Measurements from ENCODE around the gene TMEM107. TPM values are rescaled to one million over a fixed set of nuclear protein-coding genes. Genes with fewer than 3 reads are reported as not detected.

Gene TMEM107
- total and polyA plus RNA-seq, 10 of the 15 experiments (the other 5 are each of a cell fraction or from before 2014, with no cell fraction given) = 7.9 to 38.7 (median 22.9) TPM

DNA sequence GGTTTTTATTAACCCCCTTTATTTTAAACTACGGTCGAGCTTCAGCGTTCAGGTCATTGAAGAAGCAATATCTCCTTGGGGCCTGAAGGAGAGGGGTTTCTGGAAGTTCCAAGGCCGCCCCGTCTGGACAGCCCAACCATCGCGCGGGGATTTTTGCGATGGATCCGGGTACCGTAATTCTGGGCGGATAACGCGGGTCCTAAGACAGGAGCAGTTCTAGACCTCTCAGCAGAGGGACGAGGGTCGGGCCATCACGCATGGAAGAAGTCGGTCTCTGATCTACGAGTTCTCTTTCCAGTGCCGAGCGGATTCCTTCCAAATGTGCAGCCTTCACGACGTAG, 10.2 kb upstream of the TMEM107 start (continued):
- TF ChIP-seq, protein P1, sequence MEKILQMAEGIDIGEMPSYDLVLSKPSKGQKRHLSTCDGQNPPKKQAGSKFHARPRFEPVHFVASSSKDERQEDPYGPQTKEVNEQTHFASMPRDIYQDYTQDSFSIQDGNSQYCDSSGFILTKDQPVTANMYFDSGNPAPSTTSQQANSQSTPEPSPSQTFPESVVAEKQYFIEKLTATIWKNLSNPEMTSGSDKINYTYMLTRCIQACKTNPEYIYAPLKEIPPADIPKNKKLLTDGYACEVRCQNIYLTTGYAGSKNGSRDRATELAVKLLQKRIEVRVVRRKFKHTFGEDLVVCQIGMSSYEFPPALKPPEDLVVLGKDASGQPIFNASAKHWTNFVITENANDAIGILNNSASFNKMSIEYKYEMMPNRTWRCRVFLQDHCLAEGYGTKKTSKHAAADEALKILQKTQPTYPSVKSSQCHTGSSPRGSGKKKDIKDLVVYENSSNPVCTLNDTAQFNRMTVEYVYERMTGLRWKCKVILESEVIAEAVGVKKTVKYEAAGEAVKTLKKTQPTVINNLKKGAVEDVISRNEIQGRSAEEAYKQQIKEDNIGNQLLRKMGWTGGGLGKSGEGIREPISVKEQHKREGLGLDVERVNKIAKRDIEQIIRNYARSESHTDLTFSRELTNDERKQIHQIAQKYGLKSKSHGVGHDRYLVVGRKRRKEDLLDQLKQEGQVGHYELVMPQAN (conservative IDR thresholded peaks at IDR 0.05) = no peak
- TF ChIP-seq EZH2 (IDR thresholded peaks at IDR 0.05; ENCODE audit: borderline replicate concordance, control insufficient read depth, low read depth, low read length) = no peak
- peak; percentile 48; the same call in 1 of the 2 replicates for TF ChIP-seq ELK1 (IDR thresholded peaks at IDR 0.05; ENCODE audit: low read depth, low read length)
- TF ChIP-seq NBN (IDR thresholded peaks at IDR 0.05) = 0 out of 2 replicates have a peak, but pooled peaks have one; percentile 10
- TF ChIP-seq IRF3 (IDR thresholded peaks at IDR 0.05) = no peak
- TF ChIP-seq TCF7 (IDR thresholded peaks at IDR 0.05; ENCODE audit: borderline replicate concordance) = no peak
- peak; percentile 38; the same call in 1 of the 2 replicates for TF ChIP-seq E2F4 (IDR thresholded peaks at IDR 0.05; ENCODE audit: low read depth, low read length)
- TF ChIP-seq JUND (IDR thresholded peaks at IDR 0.05; ENCODE audit: low read depth, low read length) = peak; percentile 50; the same call in 1 of the 2 replicates
- no peak for TF ChIP-seq MTA2 (IDR thresholded peaks at IDR 0.05; ENCODE audit: low read depth)
- peak; percentile 5; the same call in 1 of the 2 replicates for TF ChIP-seq YY1 (IDR thresholded peaks at IDR 0.05; ENCODE audit: low read depth, low read length)
- 0 out of 2 replicates have a peak, but pooled peaks have one; percentile 8 for TF ChIP-seq EED (IDR thresholded peaks at IDR 0.05; ENCODE audit: low read depth)
- TF ChIP-seq, protein P2, sequence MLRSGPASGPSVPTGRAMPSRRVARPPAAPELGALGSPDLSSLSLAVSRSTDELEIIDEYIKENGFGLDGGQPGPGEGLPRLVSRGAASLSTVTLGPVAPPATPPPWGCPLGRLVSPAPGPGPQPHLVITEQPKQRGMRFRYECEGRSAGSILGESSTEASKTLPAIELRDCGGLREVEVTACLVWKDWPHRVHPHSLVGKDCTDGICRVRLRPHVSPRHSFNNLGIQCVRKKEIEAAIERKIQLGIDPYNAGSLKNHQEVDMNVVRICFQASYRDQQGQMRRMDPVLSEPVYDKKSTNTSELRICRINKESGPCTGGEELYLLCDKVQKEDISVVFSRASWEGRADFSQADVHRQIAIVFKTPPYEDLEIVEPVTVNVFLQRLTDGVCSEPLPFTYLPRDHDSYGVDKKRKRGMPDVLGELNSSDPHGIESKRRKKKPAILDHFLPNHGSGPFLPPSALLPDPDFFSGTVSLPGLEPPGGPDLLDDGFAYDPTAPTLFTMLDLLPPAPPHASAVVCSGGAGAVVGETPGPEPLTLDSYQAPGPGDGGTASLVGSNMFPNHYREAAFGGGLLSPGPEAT (IDR thresholded peaks at IDR 0.05; ENCODE audit: low read depth) = no peak
- no peak for TF ChIP-seq BMI1 (IDR thresholded peaks at IDR 0.05; ENCODE audit: borderline replicate concordance)
- TF ChIP-seq GATAD2B (conservative IDR thresholded peaks at IDR 0.05; ENCODE audit: low read depth) = 0 out of 2 replicates have a peak, but pooled peaks have one; percentile 1
- peak; percentile 70; the same call in 1 of the 2 replicates for TF ChIP-seq ASH2L (IDR thresholded peaks at IDR 0.05; ENCODE audit: borderline replicate concordance, low read depth)
- TF ChIP-seq, protein P3, sequence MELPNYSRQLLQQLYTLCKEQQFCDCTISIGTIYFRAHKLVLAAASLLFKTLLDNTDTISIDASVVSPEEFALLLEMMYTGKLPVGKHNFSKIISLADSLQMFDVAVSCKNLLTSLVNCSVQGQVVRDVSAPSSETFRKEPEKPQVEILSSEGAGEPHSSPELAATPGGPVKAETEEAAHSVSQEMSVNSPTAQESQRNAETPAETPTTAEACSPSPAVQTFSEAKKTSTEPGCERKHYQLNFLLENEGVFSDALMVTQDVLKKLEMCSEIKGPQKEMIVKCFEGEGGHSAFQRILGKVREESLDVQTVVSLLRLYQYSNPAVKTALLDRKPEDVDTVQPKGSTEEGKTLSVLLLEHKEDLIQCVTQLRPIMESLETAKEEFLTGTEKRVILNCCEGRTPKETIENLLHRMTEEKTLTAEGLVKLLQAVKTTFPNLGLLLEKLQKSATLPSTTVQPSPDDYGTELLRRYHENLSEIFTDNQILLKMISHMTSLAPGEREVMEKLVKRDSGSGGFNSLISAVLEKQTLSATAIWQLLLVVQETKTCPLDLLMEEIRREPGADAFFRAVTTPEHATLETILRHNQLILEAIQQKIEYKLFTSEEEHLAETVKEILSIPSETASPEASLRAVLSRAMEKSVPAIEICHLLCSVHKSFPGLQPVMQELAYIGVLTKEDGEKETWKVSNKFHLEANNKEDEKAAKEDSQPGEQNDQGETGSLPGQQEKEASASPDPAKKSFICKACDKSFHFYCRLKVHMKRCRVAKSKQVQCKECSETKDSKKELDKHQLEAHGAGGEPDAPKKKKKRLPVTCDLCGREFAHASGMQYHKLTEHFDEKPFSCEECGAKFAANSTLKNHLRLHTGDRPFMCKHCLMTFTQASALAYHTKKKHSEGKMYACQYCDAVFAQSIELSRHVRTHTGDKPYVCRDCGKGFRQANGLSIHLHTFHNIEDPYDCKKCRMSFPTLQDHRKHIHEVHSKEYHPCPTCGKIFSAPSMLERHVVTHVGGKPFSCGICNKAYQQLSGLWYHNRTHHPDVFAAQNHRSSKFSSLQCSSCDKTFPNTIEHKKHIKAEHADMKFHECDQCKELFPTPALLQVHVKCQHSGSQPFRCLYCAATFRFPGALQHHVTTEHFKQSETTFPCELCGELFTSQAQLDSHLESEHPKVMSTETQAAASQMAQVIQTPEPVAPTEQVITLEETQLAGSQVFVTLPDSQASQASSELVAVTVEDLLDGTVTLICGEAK (IDR thresholded peaks at IDR 0.05; ENCODE audit: borderline replicate concordance) = peak; percentile 22
